ENCODE data around the gene HRH2. TPM values are rescaled to one million over a fixed set of nuclear protein-coding genes. Genes with fewer than 3 reads are reported as not detected.

HRH2 gene
- total and polyA plus RNA-seq, 8 donors: 4.1 to 22.0 (median 8.2) TPM

- Histone ChIP-seq H3K36me3 (peaks cover 0 to 48% of the 10 kb centered on the region in 2 donors), H3K27ac (no peak overlapping the region), H3K27me3 (peaks cover 0 to 23% of the 10 kb centered on the region in 2 donors), H3K4me1 (peaks cover 0 to 64% of the 10 kb centered on the region in 2 donors), H3K9me3 (no peaks in the 10 kb centered on the region), H3K4me3 (no peak overlapping the region)
- intact Hi-C loops (cut with DNase I): no loop called here
- ATAC-seq: no peak
- no peak for DNase-seq
- TF ChIP-seq CTCF (IDR thresholded peaks at IDR 0.05): no peak
Observed at GRCh38 chr5:175682664-175683063, 24.8 kb downstream of the HRH2 start.

- DNase-seq (no peak), ATAC-seq (no peak)
- H3K27me3 ChIP-seq: peaks cover 0 to 23% of the 10 kb centered on the region in 2 donors
- intact Hi-C loops (cut with DNase I): no loop called here
- H3K4me3 ChIP-seq: no peak overlapping the region
- no peak overlapping the region for H3K27ac ChIP-seq
- no peak for TF ChIP-seq CTCF (IDR thresholded peaks at IDR 0.05)
- H3K9me3 ChIP-seq: no peaks in the 10 kb centered on the region
- peaks cover 0 to 63% of the 10 kb centered on the region in 2 donors for H3K4me1 ChIP-seq
- H3K36me3 ChIP-seq: peaks cover 0 to 48% of the 10 kb centered on the region in 2 donors
Observed at GRCh38 chr5:175683231-175683630, 25.4 kb downstream of the HRH2 start.

- no peak for DNase-seq
- Histone ChIP-seq H3K27me3 (peaks cover 0 to 28% of the 10 kb centered on the region in 2 donors), H3K9me3 (no peaks in the 10 kb centered on the region), H3K4me3 (no peak overlapping the region), H3K36me3 (peaks cover 0 to 48% of the 10 kb centered on the region in 2 donors), H3K4me1 (peaks cover 0 to 63% of the 10 kb centered on the region in 2 donors), H3K27ac (no peak overlapping the region)
- no peak for TF ChIP-seq CTCF (IDR thresholded peaks at IDR 0.05)
- intact Hi-C loops (cut with DNase I): no loop called here
- ATAC-seq: no peak
Observed at GRCh38 chr5:175683921-175684320, 26.1 kb downstream of the HRH2 start.

- DNase-seq (no peak), ATAC-seq (no peak)
- H3K4me1 ChIP-seq: peaks cover 0 to 62% of the 10 kb centered on the region in 2 donors
- no peak for TF ChIP-seq CTCF (IDR thresholded peaks at IDR 0.05)
- H3K9me3 ChIP-seq: no peaks in the 10 kb centered on the region
- intact Hi-C loops (cut with DNase I): no loop called here
- no peak overlapping the region for H3K27ac ChIP-seq
- peaks cover 0 to 48% of the 10 kb centered on the region in 2 donors for H3K36me3 ChIP-seq
- H3K27me3 ChIP-seq: peaks cover 0 to 31% of the 10 kb centered on the region in 2 donors
- no peak overlapping the region for H3K4me3 ChIP-seq
Observed at GRCh38 chr5:175684931-175685330, 27.1 kb downstream of the HRH2 start.

- intact Hi-C loops (cut with DNase I): no loop called here
- H3K4me3 ChIP-seq: no peak overlapping the region
- H3K27ac ChIP-seq: no peak overlapping the region
- peaks cover 0 to 48% of the 10 kb centered on the region in 2 donors for H3K36me3 ChIP-seq
- no peaks in the 10 kb centered on the region for H3K9me3 ChIP-seq
- no peak for TF ChIP-seq CTCF (IDR thresholded peaks at IDR 0.05)
- ATAC-seq (no peak), DNase-seq (no peak)
- H3K4me1 ChIP-seq: peaks cover 0 to 62% of the 10 kb centered on the region in 2 donors
- peaks cover 0 to 28% of the 10 kb centered on the region in 2 donors for H3K27me3 ChIP-seq
Observed at GRCh38 chr5:175685701-175686350, 28.0 kb downstream of the HRH2 start.

Measured in left lung (tissue), 10 donors.